ENCODE measurements around the gene RPL15. TPM values are rescaled to one million over a fixed set of nuclear protein-coding genes. Genes with fewer than 3 reads are reported as not detected.

Gene RPL15
- total RNA-seq, 4 donors from 2014 or later: 2,085 to 2,928 (median 2,309) TPM

DNA sequence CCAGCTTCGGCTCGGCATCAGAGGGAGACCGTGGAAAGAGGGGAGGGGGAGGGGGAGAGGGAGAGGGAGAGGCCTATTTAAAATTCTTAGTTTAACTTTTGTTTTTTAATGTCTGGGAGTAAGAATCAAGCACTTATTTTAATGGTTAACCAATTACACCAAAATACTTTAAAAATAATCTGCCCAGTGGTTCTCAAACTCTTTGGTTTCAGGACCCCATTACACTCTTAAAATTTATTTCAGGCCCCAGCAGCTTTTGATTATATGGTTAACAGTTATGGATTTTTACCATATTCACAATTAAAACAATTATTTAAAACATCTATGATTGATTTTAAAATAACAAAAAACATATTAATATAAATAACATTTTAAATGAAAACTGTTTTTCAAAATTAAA, 44.6 kb upstream of the RPL15 start:
- TF ChIP-seq, protein P1, sequence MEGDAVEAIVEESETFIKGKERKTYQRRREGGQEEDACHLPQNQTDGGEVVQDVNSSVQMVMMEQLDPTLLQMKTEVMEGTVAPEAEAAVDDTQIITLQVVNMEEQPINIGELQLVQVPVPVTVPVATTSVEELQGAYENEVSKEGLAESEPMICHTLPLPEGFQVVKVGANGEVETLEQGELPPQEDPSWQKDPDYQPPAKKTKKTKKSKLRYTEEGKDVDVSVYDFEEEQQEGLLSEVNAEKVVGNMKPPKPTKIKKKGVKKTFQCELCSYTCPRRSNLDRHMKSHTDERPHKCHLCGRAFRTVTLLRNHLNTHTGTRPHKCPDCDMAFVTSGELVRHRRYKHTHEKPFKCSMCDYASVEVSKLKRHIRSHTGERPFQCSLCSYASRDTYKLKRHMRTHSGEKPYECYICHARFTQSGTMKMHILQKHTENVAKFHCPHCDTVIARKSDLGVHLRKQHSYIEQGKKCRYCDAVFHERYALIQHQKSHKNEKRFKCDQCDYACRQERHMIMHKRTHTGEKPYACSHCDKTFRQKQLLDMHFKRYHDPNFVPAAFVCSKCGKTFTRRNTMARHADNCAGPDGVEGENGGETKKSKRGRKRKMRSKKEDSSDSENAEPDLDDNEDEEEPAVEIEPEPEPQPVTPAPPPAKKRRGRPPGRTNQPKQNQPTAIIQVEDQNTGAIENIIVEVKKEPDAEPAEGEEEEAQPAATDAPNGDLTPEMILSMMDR (IDR thresholded peaks at IDR 0.05): no peak
- TF ChIP-seq POLR2A (IDR thresholded peaks at IDR 0.05): no peak
- TF ChIP-seq POLR2AphosphoS5 (IDR thresholded peaks at IDR 0.05): no peak
- TF ChIP-seq EP300 (IDR thresholded peaks at IDR 0.05): no peak
- 100% methylated on average over 3 of the region's 3 CpGs; no CpG with 5 or more reads in 1 of the 2 donors for WGBS, 2 donors (ENCODE audit: low coverage in 1 of 2)

DNA sequence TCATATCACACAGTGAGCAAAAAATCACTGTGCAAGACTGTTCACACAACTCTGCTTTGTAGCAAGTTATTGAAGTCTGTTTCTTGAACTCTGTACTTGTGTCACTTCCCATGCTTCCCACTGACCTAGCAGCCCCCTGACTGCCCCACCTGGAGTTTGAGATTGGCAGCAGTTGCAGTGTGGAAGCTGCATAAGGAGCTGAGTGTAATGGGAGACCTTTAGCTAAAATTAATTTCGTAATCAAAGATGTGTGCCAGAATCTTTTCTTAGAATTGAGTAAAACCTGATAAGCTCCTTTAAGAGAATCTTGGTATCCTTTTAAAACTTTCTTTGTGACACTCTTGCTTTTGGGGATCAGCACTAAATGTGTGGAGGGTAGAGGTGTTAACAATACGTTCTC, 43.0 kb upstream of the RPL15 start:
- H3K4me1 ChIP-seq: peaks cover 12 to 57% (median 13%) of the 10 kb centered on the region in 3 donors
- WGBS, 2 donors (ENCODE audit: low coverage in 1 of 2): 61 to 64% methylated on average over 2 of the region's 2 CpGs

More for the DNA sequence above, 44.6 kb upstream of the RPL15 start:
- Histone ChIP-seq H3K4me3 (no peak overlapping the region), H3K36me3 (no peaks in the 10 kb centered on the region), H3K27me3 (no peaks in the 10 kb centered on the region), H3K9me3 (no peaks in the 10 kb centered on the region), H3K27ac (no peak overlapping the region), H3K4me1 (peaks cover 8 to 57% (median 12%) of the 10 kb centered on the region in 3 donors)
- no peak for ATAC-seq

DNA sequence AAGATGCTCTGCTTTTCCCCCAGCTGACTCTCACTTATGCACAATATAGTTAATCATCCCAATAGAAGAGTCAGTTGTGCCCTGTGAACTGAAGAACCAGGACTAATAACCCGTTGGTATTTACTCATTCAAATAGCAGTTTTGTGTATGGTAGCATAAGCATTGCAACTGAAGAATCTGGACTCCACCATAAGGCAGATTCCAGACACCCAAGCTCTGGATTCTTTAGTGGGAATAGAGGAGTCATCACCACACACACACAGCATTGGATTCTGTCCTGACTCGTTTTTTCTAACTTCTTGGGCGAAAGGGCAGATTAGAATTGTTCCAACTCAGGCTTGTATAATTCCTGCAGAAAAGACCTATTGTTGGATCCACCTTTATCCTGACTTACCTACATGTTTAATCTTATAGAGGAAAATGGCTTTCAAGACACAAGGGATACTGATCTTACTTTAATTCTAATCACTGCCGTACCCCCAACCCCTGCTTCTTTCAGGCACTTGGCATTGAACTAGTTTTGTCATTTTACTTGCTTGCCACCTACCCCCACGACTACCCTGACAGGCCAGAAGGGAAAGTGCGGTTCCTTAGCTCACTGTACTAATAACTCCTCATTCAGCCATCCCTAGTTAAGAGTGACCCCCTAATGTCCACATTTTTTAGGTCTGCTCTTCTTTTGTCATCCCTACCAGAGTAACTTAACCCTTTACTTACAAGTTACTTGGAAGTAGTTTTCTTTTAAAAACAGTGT, 42.4 kb upstream of the RPL15 start:
- Histone ChIP-seq H3K27me3 (no peaks in the 10 kb centered on the region), H3K4me3 (no peak overlapping the region), H3K27ac (no peak overlapping the region), H3K9me3 (no peaks in the 10 kb centered on the region), H3K4me1 (peaks cover 12 to 57% (median 13%) of the 10 kb centered on the region in 3 donors), H3K36me3 (no peaks in the 10 kb centered on the region)
- TF ChIP-seq, protein P1 (IDR thresholded peaks at IDR 0.05): no peak
- no peak for TF ChIP-seq EP300 (IDR thresholded peaks at IDR 0.05)
- no peak for TF ChIP-seq POLR2A (IDR thresholded peaks at IDR 0.05)
- TF ChIP-seq POLR2AphosphoS5 (IDR thresholded peaks at IDR 0.05): no peak
- WGBS, 2 donors (ENCODE audit: low coverage in 1 of 2): 59 to 70% methylated on average over 5 to 6 of the region's 6 CpGs
- ATAC-seq: no peak

More for the DNA sequence above, 43.0 kb upstream of the RPL15 start:
- Histone ChIP-seq H3K27ac (no peak overlapping the region), H3K9me3 (no peaks in the 10 kb centered on the region), H3K27me3 (no peaks in the 10 kb centered on the region), H3K36me3 (no peaks in the 10 kb centered on the region), H3K4me3 (no peak overlapping the region)
- ATAC-seq: no peak
- TF ChIP-seq, protein P1 (IDR thresholded peaks at IDR 0.05): no peak
- TF ChIP-seq POLR2A (IDR thresholded peaks at IDR 0.05) (no peak), POLR2AphosphoS5 (IDR thresholded peaks at IDR 0.05) (no peak), EP300 (IDR thresholded peaks at IDR 0.05) (no peak)

DNA sequence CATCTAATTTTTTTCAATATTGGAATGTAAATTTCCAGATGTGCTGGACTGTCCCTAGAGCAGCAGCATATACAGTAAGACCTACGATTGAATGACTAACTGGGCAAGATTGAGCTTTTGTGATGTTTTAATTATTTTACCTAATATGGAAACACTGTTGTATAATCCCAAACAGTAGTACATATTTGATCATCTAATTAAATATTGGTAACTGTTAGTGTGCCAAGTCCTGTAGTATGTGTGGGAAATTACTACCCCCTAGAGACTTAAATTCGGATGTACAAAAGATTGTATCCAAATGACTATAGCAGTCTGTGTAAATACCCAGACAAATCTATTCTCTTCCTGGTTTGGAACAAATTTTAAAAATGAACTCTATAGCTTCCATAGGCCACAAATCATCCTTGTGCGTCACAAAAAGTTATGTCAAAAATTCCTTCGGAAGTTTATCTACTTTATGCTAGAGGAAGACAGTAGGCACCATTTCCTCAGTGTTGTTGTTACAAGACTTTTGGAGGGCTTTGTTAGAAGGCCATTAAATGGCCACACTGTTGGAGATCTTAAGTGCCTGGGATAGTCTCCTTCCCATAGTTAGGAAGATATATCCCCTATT, 41.7 kb upstream of the RPL15 start:
- no peaks in the 10 kb centered on the region for H3K27me3 ChIP-seq
- 75 to 76% methylated on average over 4 of the region's 4 CpGs for WGBS, 2 donors (ENCODE audit: low coverage in 1 of 2)
- H3K27ac ChIP-seq: no peak overlapping the region
- ATAC-seq: no peak
- H3K9me3 ChIP-seq: no peaks in the 10 kb centered on the region
- H3K4me3 ChIP-seq: no peak overlapping the region
- peaks cover 12 to 54% (median 13%) of the 10 kb centered on the region in 3 donors for H3K4me1 ChIP-seq
- no peaks in the 10 kb centered on the region for H3K36me3 ChIP-seq
- TF ChIP-seq EP300 (IDR thresholded peaks at IDR 0.05) (no peak), POLR2A (IDR thresholded peaks at IDR 0.05) (no peak), POLR2AphosphoS5 (IDR thresholded peaks at IDR 0.05) (no peak)
- TF ChIP-seq, protein P1 (IDR thresholded peaks at IDR 0.05): no peak
